Activated CD8-positive, alpha-beta memory T cell treated with anti-CD3 and anti-CD28 coated beads for 1 hour (primary cell): ENCODE data around the gene STRIP1.
A peak's percentile ranks its signal among the peaks of the same experiment; 100 is the strongest.

Source experiments
- DNase-seq, 2 donors: peaks; one replicate each; pipeline ENCODE4 v3.0.0-alpha.2; 2020; ENCODE audit warnings: low read depth in 1 of 2; ENCODE audit errors: extremely low read depth in 1 of 2

The STRIP1 gene

DNA sequence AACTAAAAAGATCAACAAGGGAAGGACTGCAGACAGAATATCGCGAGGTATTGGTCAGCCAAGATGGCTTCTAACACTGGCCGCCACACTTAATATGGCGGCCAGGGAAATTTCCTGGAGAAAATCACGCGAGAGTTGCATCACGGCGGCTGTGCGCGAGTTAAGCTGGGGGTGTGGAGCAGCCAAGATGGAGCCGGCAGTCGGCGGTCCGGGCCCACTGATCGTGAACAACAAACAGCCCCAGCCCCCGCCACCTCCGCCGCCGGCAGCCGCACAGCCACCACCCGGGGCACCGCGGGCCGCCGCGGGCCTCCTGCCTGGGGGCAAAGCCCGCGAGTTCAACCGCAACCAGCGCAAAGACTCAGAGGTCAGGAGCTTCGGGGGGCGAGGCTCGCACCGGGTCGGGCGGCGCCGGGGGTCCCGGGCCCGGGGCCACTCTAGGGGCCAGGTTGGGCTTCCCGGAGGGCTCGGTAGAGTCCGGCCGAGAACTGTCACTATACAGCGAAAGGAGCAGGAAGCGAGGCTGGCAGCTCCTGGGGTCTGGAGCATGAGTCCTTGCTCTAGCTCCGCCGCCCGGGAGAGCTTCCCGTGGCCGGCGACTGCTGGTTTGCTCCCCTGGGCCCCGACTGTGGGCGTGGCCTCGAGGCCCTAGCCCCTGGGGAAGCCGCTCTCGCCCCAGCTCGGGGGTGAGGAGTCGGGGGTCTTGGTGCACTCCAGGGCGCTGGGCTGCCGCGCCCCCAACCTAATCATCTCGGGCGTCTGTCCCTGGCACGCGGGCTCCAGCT lies at the start of gene STRIP1:
STRIP1 (plus strand) TSS at position 174 of the 785 bp plus-strand sequence; CDS start at position 188, 14 bp downstream.
- DNase-seq, result peak; percentile 81

DNA sequence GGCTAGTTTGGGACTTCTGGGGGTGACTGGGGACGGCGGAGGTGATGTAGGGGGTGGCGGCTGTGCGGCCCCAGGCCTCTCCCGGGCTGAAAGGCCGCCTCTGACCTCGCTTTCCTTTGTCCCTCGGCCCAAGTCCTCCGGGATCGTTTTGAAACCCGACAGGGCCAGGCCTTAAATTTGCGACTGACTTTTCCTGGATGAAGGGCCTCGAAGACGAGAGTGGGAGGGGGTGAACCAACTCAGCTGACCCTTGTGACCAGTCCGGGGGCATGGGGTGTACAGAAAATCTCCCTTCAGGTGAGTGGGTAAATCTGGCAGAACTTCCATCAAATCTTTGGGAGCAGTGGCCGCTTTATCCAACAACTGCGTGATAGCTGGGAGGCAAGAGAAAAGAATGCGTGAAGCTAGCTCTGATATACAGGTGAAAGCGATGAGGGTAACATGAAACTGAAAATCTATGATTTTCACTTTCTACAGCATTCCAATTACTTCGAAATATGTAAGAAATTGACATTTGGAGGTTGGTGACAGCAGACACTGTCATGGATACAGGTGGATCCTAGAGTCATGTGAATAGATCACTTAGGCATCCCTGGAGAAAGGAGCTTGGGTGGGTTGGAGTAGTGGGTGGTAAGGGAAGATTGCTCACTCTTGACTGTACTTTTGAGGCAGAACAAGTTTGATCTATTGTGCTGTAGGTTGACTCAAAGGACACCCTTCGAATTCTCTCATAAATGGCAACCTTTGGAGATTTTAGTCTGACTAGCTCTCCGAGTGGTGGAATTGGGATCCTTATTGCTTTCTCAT lies 49.0 kb upstream of the STRIP1 start:
- DNase-seq, result no peak

DNA sequence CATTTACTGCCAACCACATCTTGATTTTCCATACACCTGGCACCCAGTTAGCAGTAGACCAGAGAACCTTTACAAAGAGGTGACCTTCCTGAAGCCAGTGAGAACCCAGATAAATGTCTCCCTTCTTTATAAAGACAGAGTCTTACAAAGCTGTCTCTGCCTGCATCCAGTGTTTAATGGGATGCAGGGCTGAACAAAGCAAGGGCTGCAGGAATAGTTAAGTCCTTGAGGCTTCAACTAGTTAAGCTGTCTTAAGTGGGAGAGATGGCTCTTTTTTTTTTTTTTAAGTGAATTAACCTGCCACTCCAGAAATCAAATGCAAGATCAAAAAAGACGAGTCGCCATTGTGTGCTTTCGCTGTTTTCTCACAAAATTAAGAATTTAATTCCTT lies 48.4 kb upstream of the STRIP1 start:
- no peak for DNase-seq

- DNase-seq, result no peak
These were observed 46.0 kb upstream of the STRIP1 start for GRCh38 chr1:109988349-109988914.

- no peak for DNase-seq
These were observed 44.7 kb upstream of the STRIP1 start for GRCh38 chr1:109989506-109990301.

DNA sequence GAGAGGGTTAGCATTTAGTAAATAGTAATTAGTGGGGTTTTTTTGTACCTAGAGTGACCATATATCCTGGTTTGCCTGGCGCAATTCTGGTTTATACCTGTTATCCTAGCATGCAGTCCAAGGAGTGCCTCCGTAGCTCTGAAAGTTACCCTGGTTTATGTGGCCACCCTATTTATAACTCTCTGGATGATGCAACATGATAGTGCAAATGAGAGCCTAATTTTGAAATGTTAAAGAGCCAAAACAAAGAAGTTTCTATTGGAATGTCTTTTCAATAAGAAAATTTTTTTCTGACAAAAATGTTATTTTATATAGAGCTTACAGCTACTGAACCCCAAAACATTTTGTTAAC lies 44.1 kb upstream of the STRIP1 start:
- no peak for DNase-seq

DNA sequence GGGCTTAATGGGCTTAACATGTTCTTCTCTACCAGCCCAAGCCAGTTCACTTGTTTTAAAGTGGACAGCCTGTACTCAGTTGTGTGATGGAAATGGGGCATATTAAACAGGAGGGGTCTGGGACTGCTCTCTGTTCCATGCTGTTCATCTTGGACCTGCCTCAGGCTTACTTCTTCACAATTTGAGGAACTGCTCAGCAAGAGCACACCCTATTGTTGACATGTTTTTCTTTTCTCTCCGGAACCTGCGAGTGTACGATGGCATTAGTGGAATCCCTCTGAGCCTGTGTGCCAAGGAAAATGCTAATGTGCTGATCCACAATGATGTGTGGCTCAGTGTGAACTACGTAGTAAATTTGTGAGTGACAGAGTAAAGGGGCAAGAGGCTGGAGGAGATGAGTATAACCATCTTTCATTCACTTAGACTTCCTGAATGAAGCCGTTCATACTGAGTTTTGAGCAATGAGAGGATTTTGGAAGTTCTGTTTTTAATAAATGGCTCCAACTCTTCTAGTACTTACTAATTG lies 43.0 kb upstream of the STRIP1 start:
- no peak for DNase-seq

DNA sequence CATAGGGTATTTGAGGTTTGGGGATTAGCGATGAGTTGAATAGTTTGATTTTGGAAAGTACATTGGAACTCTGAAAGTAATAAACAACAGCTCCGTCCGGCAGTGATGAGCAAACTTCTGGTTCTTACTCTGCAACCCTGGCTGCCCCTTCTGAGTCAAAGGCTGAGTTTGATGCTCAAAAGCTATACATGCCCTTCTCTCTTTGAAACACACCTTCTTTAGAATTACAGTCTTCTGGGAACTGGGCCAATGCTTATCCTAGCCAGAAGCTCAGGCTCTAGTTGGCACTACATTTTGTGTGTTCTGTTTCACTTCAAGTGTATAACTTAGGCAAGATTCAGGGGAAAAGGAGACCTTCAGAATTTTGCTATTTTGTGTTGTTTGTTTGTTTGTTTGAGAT lies 40.5 kb upstream of the STRIP1 start:
- no peak for DNase-seq

DNA sequence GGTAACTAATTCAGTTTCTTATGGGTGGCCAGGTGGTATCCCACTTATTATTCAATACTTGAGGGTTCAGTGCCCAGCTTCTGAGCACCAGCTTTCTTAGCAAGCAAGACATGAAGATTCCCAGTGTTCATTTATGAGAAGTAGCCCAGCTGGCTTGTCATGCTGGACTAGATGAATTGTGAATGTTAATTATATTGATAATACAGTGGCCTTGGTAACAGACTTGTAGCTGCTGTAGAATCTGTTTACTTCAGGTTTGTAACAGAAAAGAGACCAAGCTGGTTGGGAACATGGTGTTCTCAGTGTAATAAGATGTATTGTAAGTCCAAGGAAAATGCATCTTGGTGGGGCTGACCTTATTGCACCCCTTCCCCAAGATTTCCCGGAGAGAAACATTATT lies 39.8 kb upstream of the STRIP1 start:
- no peak for DNase-seq

DNA sequence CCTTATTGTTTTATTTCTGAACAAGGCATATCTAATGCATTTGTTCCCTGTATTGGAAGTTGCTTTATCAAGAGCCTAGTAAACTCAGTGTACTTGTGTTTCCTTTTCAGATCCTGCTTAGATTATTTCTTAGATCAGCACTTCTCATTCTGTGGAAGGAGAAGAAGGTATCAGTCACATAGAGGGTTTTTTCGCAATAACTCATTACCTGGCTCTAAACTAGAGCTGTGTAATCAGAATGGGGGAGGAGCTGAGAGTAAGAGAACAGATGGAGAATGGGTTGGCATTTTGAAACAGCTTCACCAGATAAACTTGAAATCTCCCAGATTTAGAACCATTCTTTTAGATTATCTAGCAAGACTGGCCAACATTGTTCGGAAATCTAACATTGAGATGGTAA lies 38.9 kb upstream of the STRIP1 start:
- no peak for DNase-seq

DNA sequence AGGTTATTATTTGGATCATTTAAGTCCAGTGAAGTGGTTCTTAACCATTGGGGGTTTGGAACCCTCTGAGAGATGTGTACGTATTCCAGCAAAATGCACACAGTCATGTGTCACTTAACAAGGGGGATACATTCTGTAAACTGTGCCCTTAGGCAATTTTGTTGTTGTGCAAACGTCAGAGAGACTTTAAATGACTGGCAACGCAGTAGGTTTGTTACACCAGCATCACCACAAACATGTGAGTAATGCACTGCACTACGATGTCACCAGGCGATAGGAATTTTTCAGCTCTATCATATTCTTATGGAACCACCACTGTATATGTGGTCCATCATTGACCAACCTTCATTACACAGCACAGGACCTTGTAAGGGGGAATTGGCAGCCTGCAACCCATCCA lies 37.9 kb upstream of the STRIP1 start:
- no peak for DNase-seq

DNA sequence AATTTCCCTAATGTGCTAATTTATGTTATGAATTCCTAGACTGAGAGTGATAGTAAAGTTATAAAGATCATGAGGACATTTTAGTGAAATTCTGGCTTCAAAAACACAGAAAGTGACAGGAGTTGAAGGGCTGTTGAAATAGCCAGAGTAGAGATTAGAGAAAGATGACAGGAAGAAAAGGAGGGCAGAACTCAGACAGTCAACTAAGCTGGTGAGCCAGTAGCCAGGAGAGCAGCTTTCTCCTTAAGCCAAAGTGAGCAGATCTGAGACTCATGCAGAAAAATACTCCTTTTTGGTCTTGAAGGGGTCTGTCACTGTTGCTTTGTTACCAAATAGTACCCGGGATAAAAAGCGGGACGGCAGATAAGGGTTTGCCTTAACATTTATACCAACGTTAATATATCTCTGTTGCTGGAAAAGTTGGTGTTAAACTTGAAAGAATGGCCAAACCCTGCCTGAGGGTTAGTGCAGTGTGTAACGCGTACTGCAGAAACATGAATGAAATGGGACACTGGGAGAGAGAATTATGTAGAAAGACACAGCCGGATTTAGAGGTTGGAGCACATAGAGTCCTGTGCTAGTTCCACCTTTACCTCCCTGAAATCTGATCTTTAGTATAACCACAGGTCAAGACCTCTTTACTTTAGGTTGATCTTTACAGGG lies 37.1 kb upstream of the STRIP1 start:
- no peak for DNase-seq

DNA sequence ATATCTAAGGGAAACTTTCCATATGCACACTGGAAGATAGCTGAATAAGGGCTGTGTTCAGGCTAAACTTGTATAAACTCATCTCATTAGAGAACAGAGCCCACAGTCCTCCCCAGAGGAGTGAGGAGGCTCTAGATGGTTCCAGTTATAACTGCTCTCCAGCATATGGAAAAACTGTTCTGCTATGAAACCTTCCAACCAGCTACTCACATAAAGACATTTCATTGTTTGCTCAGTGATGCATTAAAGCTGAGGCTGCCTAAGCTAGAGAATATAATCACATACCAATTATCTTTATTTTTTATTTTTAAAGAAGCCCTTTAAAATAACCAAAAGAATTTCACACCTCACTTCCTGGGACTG lies 36.6 kb upstream of the STRIP1 start:
- no peak for DNase-seq

DNA sequence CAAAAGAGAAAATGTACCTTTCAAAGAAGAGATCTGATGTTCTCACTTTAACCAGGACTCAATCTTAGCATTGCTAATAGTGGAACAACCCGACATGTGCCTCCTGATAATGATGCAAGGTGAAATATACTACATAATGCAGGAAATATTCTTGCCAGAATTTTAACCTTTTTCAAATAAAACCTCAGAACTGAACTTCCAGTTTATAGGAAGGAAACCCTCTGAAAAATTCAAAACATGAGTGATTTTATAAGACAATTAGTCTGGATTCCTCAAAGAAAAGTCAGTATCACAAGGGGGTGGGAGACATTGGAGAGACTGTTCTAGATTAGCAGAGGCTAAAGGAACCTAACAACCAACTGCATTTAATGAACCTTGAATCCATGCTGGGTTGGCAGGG lies 31.7 kb upstream of the STRIP1 start:
- no peak for DNase-seq

- DNase-seq, result no peak
These were observed 30.5 kb upstream of the STRIP1 start for GRCh38 chr1:110003747-110004428.

DNA sequence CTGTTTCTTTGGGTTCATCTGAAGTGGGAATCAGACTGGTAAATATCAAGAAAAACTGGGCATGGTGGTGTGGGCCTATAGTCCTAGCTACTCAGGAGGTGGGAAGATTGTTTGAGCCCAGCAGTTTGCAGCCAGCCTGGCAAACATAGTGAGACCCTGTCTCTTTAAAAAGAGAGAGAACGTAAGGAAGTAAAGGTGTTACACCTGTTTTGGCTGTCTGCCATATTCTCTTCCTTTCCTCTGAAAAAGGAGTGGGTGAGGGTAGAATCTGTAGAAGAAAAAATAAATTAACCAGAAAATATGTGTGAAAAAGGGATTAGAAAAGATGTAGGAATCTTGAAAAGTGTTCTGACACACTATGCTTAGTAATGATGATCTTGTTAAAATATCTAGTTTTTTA lies 29.8 kb upstream of the STRIP1 start:
- no peak for DNase-seq

DNA sequence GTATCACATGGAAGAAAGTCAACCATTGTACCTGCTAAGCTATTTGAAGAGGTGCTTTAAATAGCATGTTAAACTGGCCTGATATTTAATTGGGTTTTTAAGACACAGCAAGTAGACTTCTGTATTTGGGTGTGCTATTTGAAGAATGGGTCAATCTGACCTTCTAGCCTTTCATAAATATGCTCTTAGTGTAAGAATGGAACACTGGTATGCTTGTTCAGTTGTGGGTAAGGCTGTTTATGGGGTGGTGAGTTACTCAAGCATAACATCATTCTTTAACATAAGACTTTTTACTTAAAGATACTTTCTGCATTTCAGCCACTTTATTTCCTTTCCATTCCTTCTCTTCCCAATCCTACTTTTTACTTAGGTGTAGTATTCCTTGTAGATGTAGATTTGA lies 28.5 kb upstream of the STRIP1 start:
- no peak for DNase-seq

DNA sequence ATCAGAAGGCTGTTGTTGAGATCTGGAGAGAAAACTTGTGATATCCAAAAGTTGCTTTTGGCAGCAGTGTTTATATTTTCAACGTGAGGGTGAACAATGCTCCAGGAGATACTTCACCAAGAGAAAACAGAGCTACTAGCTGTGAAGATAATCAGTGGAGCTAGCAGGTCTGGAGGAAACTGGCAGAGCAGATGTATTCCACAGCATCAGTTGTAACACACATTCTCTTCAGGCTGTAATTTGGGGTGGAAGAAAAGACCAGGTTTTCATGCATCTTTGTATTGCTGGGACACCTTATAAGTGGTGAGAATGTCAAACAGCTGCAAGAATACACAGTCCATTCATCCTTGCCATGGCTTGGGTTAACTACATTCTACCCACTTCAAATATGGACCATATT lies 27.9 kb upstream of the STRIP1 start:
- no peak for DNase-seq

DNA sequence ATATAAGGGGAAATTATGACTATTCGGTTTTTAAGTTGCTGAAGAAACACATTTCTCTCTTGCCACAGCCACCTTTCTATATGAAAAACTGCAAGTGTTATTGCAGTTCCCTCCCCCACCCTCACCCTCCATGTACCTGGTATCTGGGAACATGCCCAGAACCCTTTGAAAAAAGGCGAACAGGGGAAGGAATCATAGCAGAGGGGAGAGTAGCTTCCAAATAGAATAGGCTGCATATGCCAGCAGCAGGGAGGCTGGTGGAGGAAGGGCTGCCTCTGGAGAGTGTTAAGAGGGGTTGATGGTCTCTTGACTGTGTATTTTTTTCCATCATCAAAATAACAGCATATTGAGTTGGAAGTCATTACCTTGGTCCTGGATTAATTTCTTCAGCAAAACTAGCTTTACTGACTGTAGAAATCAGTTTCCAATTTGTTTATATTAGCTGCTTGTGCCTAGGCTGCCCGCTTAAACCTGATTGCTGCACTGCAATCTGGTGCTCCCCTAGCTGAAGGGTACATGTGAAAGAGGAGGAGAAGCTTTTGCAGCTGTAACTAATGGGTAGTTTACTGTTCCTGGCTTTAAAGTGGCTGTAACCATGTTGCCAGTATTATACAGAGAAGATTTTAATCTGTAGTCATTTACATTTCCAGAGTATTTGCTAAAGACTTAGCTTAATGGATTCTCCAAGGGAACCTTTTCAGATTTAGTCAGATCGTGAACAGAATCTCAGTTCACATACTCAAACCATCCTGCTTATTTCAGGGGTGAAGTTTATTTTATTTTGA lies 27.2 kb upstream of the STRIP1 start:
- no peak for DNase-seq
